Retinal pigment epithelial cell (primary cell): ENCODE results near the gene EPB41L4A.

Experiments used
- DNase-seq: peaks from one replicate; pipeline ENCODE4 v3.0.0-alpha.2; 2010; ENCODE audit warnings: low read depth
- H3K4me3 ChIP-seq: 2 replicates; pipeline ENCODE4 v1.5.1; 2011; ENCODE audit warnings: mild to moderate bottlenecking, low read length, control low read depth, moderate library complexity
- CTCF ChIP-seq: conservative IDR thresholded peaks from 2 replicates; pipeline ENCODE4 v1.5.1; 2011; ENCODE audit warnings: low read depth, low read length, control low read depth, inconsistent platforms

The EPB41L4A gene

GRCh38 chr5:112119508-112119907 lies 299.6 kb downstream of the EPB41L4A start:
- TF ChIP-seq CTCF: no peak
- no peak for DNase-seq
- no peak overlapping the region for H3K4me3 ChIP-seq

GRCh38 chr5:112117551-112117950 lies 301.5 kb downstream of the EPB41L4A start:
- DNase-seq: no peak
- TF ChIP-seq CTCF: no peak
- H3K4me3 ChIP-seq: no peak overlapping the region

- no peak for DNase-seq
Observed at GRCh38 chr5:112116371-112116770, 302.7 kb downstream of the EPB41L4A start.

GRCh38 chr5:112113565-112113964 lies 305.5 kb downstream of the EPB41L4A start:
- no peak for DNase-seq
- no peak for TF ChIP-seq CTCF
- no peak overlapping the region for H3K4me3 ChIP-seq

More at GRCh38 chr5:112116371-112116770, 302.7 kb downstream of the EPB41L4A start:
- no peak for TF ChIP-seq CTCF
- H3K4me3 ChIP-seq: no peak overlapping the region
